GM18519 (cell line): ENCODE measurements around the gene NELFE.
"Not testable (repeated sequence)": the region's sequence is repeated elsewhere in the genome, so short reads cannot be mapped to it uniquely, and the experiment has no call there.

ENCODE experiments used
- ATAC-seq: cut with Tn5 transposase; IDR thresholded peaks from one replicate; pipeline ENCODE4 v1.9.1; 2021; ENCODE audit warnings: mild to moderate bottlenecking, moderate library complexity; ENCODE audit not compliant: unreplicated experiment, low FRiP score

Gene NELFE

GRCh38 chr6:31958741-31959739, at the start of gene NELFE, which contains the start of gene SKIC2:
Gene NELFE (minus strand): TSS chr6:31958971. CDS start chr6:31958446, 525 bp downstream.
Gene SKIC2 (plus strand): TSS chr6:31959175. CDS start chr6:31959193, 18 bp downstream.
- ATAC-seq, result peak; percentile 88

- ATAC-seq, result not testable (repeated sequence)
Observed at GRCh38 chr6:32008037-32008436, 49.3 kb upstream of the NELFE start.

GRCh38 chr6:32007086-32007485, 48.3 kb upstream of the NELFE start:
- not testable (repeated sequence) for ATAC-seq

GRCh38 chr6:32005991-32006529, 47.3 kb upstream of the NELFE start:
- not testable (repeated sequence) for ATAC-seq

GRCh38 chr6:32005538-32005880, 46.7 kb upstream of the NELFE start:
- ATAC-seq, result not testable (repeated sequence)

- not testable (repeated sequence) for ATAC-seq
Observed at GRCh38 chr6:32004864-32005537, 46.2 kb upstream of the NELFE start.

- not testable (repeated sequence) for ATAC-seq
Observed at GRCh38 chr6:32004393-32004792, 45.6 kb upstream of the NELFE start.

GRCh38 chr6:32003301-32003700, 44.5 kb upstream of the NELFE start:
- ATAC-seq, result not testable (repeated sequence)

- not testable (repeated sequence) for ATAC-seq
Observed at GRCh38 chr6:32002546-32003268, 43.9 kb upstream of the NELFE start.

GRCh38 chr6:31996385-31996784, 37.6 kb upstream of the NELFE start:
- not testable (repeated sequence) for ATAC-seq

- ATAC-seq, result not testable (repeated sequence)
Observed at GRCh38 chr6:31994421-31994820, 35.6 kb upstream of the NELFE start.

- not testable (repeated sequence) for ATAC-seq
Observed at GRCh38 chr6:31989363-31989762, 30.6 kb upstream of the NELFE start.

- ATAC-seq, result not testable (repeated sequence)
Observed at GRCh38 chr6:31981744-31982143, 23.0 kb upstream of the NELFE start, which contains the start of gene C4A. Gene C4A (plus strand): TSS chr6:31982057. CDS start chr6:31982108, 51 bp downstream.

- not testable (repeated sequence) for ATAC-seq
Observed at GRCh38 chr6:31980998-31981397, 22.2 kb upstream of the NELFE start.

GRCh38 chr6:31980195-31980876, 21.6 kb upstream of the NELFE start:
- ATAC-seq, result not testable (repeated sequence)

GRCh38 chr6:31979238-31979898, 20.6 kb upstream of the NELFE start:
- no peak for ATAC-seq

- no peak for ATAC-seq
Observed at GRCh38 chr6:31978831-31979230, 20.1 kb upstream of the NELFE start.

- no peak for ATAC-seq
Observed at GRCh38 chr6:31977816-31978431, 19.2 kb upstream of the NELFE start.

- not testable (repeated sequence) for ATAC-seq
Observed at GRCh38 chr6:31976065-31976464, 17.3 kb upstream of the NELFE start.
